ENCODE measurements around the gene GALNT16.
A peak's percentile ranks its signal among the peaks of the same experiment; 100 is the strongest.
"Not testable (repeated sequence)": the region's sequence is repeated elsewhere in the genome, so short reads cannot be mapped to it uniquely, and the experiment has no call there.

Gene GALNT16

GRCh38 chr14:69370061-69370460, 110.1 kb downstream of the GALNT16 start:
- DNase-seq = no peak

DNA sequence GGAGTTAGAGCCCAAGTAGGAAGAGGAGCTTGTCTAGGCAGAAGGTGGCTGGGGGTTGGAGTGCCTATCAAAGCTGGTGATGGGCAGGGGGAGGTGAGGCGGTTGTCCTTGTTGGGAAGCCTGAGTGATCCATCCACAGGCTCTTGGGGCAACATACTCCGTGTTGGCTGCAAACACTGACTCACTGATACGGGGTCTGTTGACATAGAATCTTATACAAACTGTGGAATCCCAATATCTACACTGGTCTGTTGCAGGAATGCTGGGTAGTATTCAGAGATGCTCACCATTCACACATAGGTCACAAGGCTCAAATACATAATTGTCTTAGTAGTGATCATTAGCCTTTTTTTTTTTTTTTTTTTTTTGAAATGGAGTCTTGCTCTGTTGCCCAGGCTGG, 112.2 kb downstream of the GALNT16 start:
- no peak for DNase-seq

GRCh38 chr14:69373104-69373503, 113.1 kb downstream of the GALNT16 start:
- no peak for DNase-seq

DNA sequence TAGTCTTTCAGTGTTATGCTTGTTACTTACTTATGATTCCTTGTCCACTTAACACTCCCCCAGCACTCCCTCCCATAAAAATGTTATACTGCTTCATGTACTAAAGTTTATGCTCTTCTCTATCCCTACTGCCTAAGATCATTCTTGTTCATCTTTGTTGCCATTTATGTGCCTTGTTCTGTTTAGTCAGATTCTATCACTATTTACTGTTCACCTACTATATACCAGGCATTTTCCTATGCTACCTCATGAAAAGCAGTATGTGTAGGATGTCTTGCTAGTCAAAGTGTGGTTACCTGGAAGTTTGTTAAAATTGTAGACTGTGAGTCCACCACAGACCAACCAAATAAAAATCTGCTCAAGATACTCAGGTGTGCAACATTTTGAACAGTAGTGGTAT, 114.3 kb downstream of the GALNT16 start:
- DNase-seq = no peak

- DNase-seq = no peak
These were observed 115.2 kb downstream of the GALNT16 start for GRCh38 chr14:69375182-69375581.

DNA sequence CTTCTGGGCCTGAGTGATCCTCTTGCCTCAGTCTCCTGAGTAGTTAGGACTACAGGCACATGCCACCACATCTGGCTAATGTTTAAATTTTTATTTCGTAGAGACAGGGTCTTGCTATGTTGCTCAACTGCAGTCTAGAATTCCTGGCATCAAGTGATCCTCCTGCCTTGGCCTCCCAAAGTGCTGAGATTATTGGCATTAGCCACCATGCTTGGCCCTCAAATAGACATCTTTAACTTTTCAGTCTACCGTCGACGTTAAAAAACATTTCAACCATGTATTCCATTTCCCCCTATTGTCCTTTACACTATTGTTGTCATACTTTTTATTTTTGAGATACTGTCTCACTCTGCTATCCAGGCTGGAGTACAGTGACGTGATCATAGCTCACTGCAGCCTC, 115.8 kb downstream of the GALNT16 start:
- no peak for DNase-seq

GRCh38 chr14:69376439-69376838, 116.5 kb downstream of the GALNT16 start:
- no peak for DNase-seq

- DNase-seq = no peak
These were observed 118.3 kb downstream of the GALNT16 start for GRCh38 chr14:69378274-69378673.

- no peak for DNase-seq
These were observed 127.4 kb downstream of the GALNT16 start for GRCh38 chr14:69387311-69387710.

DNA sequence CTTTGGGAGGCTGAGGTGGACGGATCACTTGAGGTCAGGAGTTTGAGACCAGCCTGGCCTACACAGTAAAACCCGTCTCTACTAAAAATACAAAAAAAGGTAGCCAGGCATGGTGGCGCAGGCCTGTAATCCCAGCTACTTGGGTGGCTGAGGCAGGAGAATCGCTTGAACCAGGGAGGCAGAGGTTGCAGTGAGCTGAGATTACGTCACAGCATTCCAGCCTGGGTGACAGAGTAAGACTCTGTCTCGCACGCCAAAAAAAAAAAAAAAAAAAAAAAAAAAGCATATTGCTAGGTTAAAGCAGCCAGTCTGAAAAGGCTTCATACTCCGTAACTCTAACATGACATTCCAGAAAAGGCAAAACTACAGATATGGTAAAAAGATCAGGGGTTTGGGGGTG, 131.4 kb downstream of the GALNT16 start:
- DNase-seq = not testable (repeated sequence)

- no peak for DNase-seq
These were observed 132.5 kb downstream of the GALNT16 start for GRCh38 chr14:69392481-69392880.

GRCh38 chr14:69395929-69396328, 136.0 kb downstream of the GALNT16 start:
- no peak for DNase-seq

DNA sequence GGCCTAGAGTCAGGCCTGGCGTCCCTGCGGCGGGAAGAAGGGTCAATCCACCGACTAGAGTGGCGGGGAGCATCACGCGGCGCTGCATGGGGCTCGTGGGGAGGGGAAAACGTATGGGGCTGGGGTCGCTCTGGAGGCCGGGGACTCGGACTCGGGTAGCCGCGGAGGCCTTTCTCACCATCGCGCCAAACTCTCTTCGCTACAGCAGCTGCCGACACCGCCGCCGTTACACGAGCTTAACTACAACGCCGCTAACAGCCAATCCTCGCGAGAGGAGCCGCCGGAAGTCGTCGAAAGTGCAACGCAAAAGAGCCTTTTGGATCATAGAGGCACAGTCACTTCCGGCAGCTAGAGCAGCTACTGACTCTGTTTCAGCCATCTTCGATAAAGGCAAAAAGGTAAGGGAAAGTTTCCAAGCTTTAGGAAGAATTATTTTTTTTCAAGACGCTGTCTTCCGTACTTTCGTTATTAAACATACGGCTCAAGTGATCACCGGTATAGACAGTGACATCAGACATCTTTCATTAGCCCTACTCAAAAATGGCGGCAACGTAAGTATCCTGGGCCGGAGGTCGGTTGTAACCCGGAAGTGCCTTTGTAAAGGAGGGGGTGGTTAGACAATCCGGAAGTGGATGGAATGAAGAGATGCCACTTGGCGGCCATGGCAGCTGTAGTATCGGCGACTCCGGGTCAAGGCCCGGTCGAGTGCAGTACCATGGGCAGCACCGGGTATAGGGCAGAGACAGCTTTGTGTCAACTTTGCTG, 138.3 kb downstream of the GALNT16 start, which contains the start of the genes ERH and SLC39A9:
TSS of gene ERH (minus strand) at position 247 of the 765 bp plus-strand sequence. CDS start at position 181, 66 bp downstream.
TSS of gene SLC39A9 (plus strand) at position 640 of the 765 bp plus-strand sequence. CDS start 678 bp downstream, outside the sequence.
- DNase-seq = peak; percentile 86 to 97 (median 95)

DNA sequence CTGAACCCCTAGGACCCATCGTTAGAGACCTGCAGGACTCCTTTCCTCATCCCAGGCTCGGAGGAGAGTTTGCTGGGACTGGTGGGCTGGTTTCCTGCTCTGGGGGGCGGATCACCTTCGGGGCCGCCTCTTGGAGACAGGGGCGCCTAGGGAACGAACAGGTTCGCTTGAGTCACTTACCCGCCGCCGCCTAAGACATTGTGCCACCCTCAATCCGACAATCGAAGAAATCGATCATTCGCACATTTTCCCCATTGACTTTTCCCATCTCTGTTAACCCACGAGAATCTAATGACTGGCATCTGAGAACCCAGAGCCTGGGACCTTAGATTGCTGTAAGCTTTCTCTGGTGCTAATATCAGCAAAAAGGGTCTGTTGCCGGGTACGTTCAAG, 138.9 kb downstream of the GALNT16 start:
- no peak for DNase-seq

- no peak for DNase-seq
These were observed 139.8 kb downstream of the GALNT16 start for GRCh38 chr14:69399750-69400149.

DNA sequence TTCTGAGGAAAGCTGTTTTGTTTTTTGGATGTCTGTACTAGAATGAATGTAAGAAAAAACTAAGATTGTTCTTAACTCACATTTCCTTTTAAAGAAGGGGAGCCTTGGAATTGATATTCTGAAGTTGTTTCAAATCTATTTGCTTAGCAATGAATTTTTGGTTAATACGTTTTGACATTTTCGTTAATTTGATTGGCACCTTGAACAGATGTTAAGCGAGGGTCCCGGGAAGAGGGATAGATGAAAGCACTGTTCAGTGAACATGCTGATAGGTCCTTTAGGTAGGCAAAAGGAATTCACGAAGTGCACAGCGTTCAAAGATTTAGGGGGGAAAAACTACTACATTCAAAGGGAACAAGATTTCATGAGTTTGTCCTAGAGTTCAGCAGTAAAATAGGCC, 140.2 kb downstream of the GALNT16 start:
- no peak for DNase-seq

GRCh38 chr14:69401841-69402240, 141.9 kb downstream of the GALNT16 start:
- no peak for DNase-seq

DNA sequence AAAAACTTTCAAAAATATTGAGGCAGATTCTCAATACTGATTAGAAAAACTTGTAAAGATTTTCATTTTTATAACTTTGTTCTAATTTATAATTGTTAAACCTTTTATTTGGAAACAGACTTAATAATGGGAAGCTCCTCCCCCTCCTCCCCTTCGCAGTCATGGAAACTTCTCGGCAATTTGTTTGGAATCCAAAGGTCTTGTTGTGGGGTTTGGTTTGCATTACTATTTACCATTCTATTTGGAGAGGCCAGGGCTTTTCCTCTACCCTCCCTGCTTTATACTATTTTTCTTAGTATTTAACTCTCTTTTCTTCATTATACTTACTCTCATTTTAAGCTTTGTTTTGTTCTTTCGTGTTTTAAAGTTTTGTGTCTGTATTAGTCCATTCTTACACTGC, 144.5 kb downstream of the GALNT16 start:
- DNase-seq = no peak

DNA sequence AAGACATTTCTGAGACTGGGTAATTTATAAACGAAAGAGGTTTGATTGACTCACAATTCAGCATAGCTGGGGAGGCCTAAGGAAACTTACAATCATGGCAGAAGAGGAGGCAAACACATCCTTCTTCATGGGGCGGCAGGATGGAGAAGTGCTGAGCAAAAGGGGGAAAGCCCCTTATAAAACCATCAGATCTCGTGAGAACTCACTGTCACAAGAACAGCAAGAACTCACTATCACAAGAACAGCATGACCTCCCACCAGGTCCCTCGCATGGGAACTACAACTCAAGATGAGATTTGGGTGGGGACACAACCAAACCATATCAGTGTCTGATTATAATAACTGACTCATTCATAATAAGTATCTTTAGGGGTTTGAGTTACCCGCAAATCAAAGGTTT, 144.9 kb downstream of the GALNT16 start:
- DNase-seq = no peak

- no peak for DNase-seq
These were observed 145.8 kb downstream of the GALNT16 start for GRCh38 chr14:69405762-69406161.

Measured in stimulated activated naive CD4-positive, alpha-beta T cell (primary cell).